ENCODE measurements around the gene C17orf67.

GRCh38 chr17:56845934-56846333 lies 12.2 kb upstream of the C17orf67 start:
- TF ChIP-seq CTCF (IDR thresholded peaks at IDR 0.05 in 8 of 11, conservative IDR thresholded peaks at IDR 0.05 in 3 of 11) (no peak), POLR2A (IDR thresholded peaks at IDR 0.05) (no peak)

Data from spleen (tissue), 7 donors.